CD4-positive, alpha-beta memory T cell (primary cell): ENCODE data around the gene ELF1. TPM values are rescaled to one million over a fixed set of nuclear protein-coding genes. Genes with fewer than 3 reads are reported as not detected.

Experiments
- CTCF ChIA-PET: fragments of 350-600 bp; sonication (Branson Sonifier 250); formaldehyde crosslinking; loops from one replicate; lab custom pipeline; 2021; ENCODE audit warnings: inconsistent platforms; ENCODE audit not compliant: partially characterized antibody; lab: Charles Lee
- POLR2A ChIA-PET: fragments of 350-600 bp; sonication (Branson Sonifier 250); formaldehyde crosslinking; loops from one replicate; lab custom pipeline; 2021; ENCODE audit not compliant: partially characterized antibody; lab: Charles Lee
- DNase-seq, 5 donors: peaks; one replicate each; pipeline versions ENCODE4 v3.0.0 to v3.0.0-alpha.2; 2020 to 2022; ENCODE audit warnings: mixed read lengths in 1 of 5
- H3K27ac ChIP-seq: one replicate; pipeline ENCODE4 v1.7.0; 2013; ENCODE audit warnings: low read depth, low read length
- H3K27me3 ChIP-seq: 2 replicates; pipeline ENCODE4 v1.7.0; 2013; ENCODE audit warnings: mild to moderate bottlenecking, low read length, moderate library complexity; ENCODE audit not compliant: insufficient read depth
- H3K36me3 ChIP-seq: 2 replicates; pipeline ENCODE4 v1.7.0; 2013; ENCODE audit warnings: mild to moderate bottlenecking, low read length, moderate library complexity; ENCODE audit not compliant: insufficient read depth
- H3K4me1 ChIP-seq: 2 replicates; pipeline ENCODE4 v1.7.0; 2013; ENCODE audit warnings: mild to moderate bottlenecking, low read length, moderate library complexity; ENCODE audit not compliant: insufficient read depth
- H3K4me3 ChIP-seq, 2 donors: one replicate each; pipeline ENCODE4 v1.7.0; 2013; ENCODE audit warnings: low read length in 2 of 2, mild to moderate bottlenecking in 1 of 2
- H3K9me3 ChIP-seq, 2 donors: one replicate each; pipeline ENCODE4 v1.7.0; 2013; ENCODE audit warnings: low read length in 2 of 2, control low read depth in 1 of 2; ENCODE audit not compliant: control insufficient read depth in 1 of 2
- H3K27ac Mint-ChIP-seq, 7 donors: one replicate each; pipeline ENCODE4 v1.8.0; 2020 to 2021; ENCODE audit warnings: mixed read lengths in 7 of 7, mild to moderate bottlenecking in 6 of 7, inconsistent platforms in 3 of 7, moderate library complexity in 3 of 7
- H3K27me3 Mint-ChIP-seq, 2 donors: one replicate each; pipeline ENCODE4 v1.8.0; 2020 to 2021; ENCODE audit warnings: mixed read lengths in 2 of 2
- H3K36me3 Mint-ChIP-seq, 2 donors: one replicate each; pipeline ENCODE4 v1.8.0; 2020 to 2021; ENCODE audit warnings: mixed read lengths in 2 of 2, inconsistent platforms in 1 of 2, mild to moderate bottlenecking in 1 of 2
- H3K4me1 Mint-ChIP-seq, 4 donors: one replicate each; pipeline ENCODE4 v1.8.0; 2020 to 2021; ENCODE audit warnings: mixed read lengths in 4 of 4, mild to moderate bottlenecking in 1 of 4
- H3K4me3 Mint-ChIP-seq, 8 donors: one replicate each; pipeline ENCODE4 v1.8.0; 2020 to 2021; ENCODE audit warnings: mixed read lengths in 8 of 8, mild to moderate bottlenecking in 7 of 8, moderate library complexity in 6 of 8, inconsistent platforms in 3 of 8
- H3K9me3 Mint-ChIP-seq, 8 donors: one replicate each; pipeline ENCODE4 v1.8.0; 2020 to 2021; ENCODE audit warnings: mixed read lengths in 8 of 8, mild to moderate bottlenecking in 5 of 8, inconsistent platforms in 3 of 8, moderate library complexity in 1 of 8
- intact Hi-C: fragments of 100-400 bp; cut with micrococcal nuclease; formaldehyde crosslinking; loops from one replicate; pipeline ENCODE4 v1.15.1; 2023
- polyA plus RNA-seq, 2 donors: library from polyadenylated mRNA; unstranded; fragments of 300-500 nt; fragmentation: Illumina TruSeq; gene quantifications; one replicate each; pipeline ENCODE4 v1.2.3, GENCODE V29; 2021
- total RNA-seq, 2 experiments: library from RNA; stranded (reverse); gene quantifications; one replicate each; pipeline ENCODE4 v1.2.3, GENCODE V29; 2021

ELF1 gene
- total and polyA plus RNA-seq, 4 experiments from 2014 or later = 136 to 192 (median 168) TPM

- Mint-ChIP-seq H3K4me1 (peaks cover 49 to 79% (median 60%) of the 10 kb centered on the region in 4 donors), H3K27me3 (no peaks in the 10 kb centered on the region), H3K9me3 (no peaks in the 10 kb centered on the region), H3K4me3 (peak overlapping the region; percentile 38 to 87 (median 62)), H3K27ac (peak overlapping the region; percentile 73 to 94 (median 90)), H3K36me3 (peaks cover 4 to 6% of the 10 kb centered on the region in 2 donors)
- CTCF ChIA-PET = interaction anchor here (0.8 to 2.0 kb wide), 3 partner anchors 15 to 33 kb away, joined by 3 to 6 read pairs (median 4); no protein-coding TSS in a partner anchor
- Histone ChIP-seq H3K36me3 (no peaks in the 10 kb centered on the region), H3K27me3 (no peaks in the 10 kb centered on the region), H3K9me3 (no peaks in the 10 kb centered on the region), H3K4me1 (peaks cover 93% of the 10 kb centered on the region), H3K27ac (peak overlapping the region; percentile 59), H3K4me3 (peak overlapping the region in 1 of 2 donors; percentile 7)
- POLR2A ChIA-PET = interaction anchor here (0.6 to 7.1 kb wide), 15 partner anchors 10 to 56 kb away, joined by 3 to 62 read pairs (median 6); partner anchors contain the start of genes ELF1 and WBP4
- peak; percentile 52 to 72 (median 64) for DNase-seq
- intact Hi-C loops = loop anchor here (1.0 to 2.0 kb wide), 2 partner anchors 12 to 24 kb away; no protein-coding TSS in a partner anchor
Measured at GRCh38 chr13:41004875-41005693, 14.0 kb downstream of the ELF1 start.

- Histone ChIP-seq H3K27me3 (no peaks in the 10 kb centered on the region), H3K4me3 (no peak overlapping the region), H3K36me3 (no peaks in the 10 kb centered on the region), H3K9me3 (no peaks in the 10 kb centered on the region), H3K4me1 (peaks cover 93% of the 10 kb centered on the region), H3K27ac (no peak overlapping the region)
- H3K4me3 Mint-ChIP-seq = no peak overlapping the region
- no peak for DNase-seq
- H3K9me3 Mint-ChIP-seq = no peaks in the 10 kb centered on the region
- intact Hi-C loops = no loop called here
- CTCF ChIA-PET = interaction anchor here (0.9 to 2.4 kb wide), 9 partner anchors 10 to 82 kb away, joined by 3 to 16 read pairs (median 5); partner anchors contain the start of gene ELF1
- H3K27ac Mint-ChIP-seq = peak overlapping the region in 2 of 7 donors; percentile 53 to 83
- peaks cover 13 to 16% of the 10 kb centered on the region in 2 donors for H3K36me3 Mint-ChIP-seq
- no peaks in the 10 kb centered on the region for H3K27me3 Mint-ChIP-seq
- POLR2A ChIA-PET = interaction anchor here (0.6 to 3.0 kb wide), 15 partner anchors 10 to 560 kb away, joined by 3 to 19 read pairs (median 5); partner anchors contain the start of gene ELF1
- H3K4me1 Mint-ChIP-seq = peaks cover 54 to 83% (median 65%) of the 10 kb centered on the region in 4 donors
Measured at GRCh38 chr13:41002606-41003005, 16.5 kb downstream of the ELF1 start.

- ChIA-PET CTCF (interaction anchor here (0.9 to 2.4 kb wide), 4 partner anchors 9 to 81 kb away, joined by 3 to 16 read pairs (median 12); no protein-coding TSS in a partner anchor), POLR2A (interaction anchor here (0.7 to 3.0 kb wide), 5 partner anchors 11 to 27 kb away, joined by 3 to 19 read pairs (median 7); partner anchors contain the start of gene ELF1)
- intact Hi-C loops = no loop called here
- Histone ChIP-seq H3K4me1 (peaks cover 90% of the 10 kb centered on the region), H3K27ac (peak overlapping the region; percentile 6), H3K9me3 (no peaks in the 10 kb centered on the region), H3K4me3 (no peak overlapping the region), H3K27me3 (no peaks in the 10 kb centered on the region), H3K36me3 (no peaks in the 10 kb centered on the region)
- Mint-ChIP-seq H3K4me3 (peak overlapping the region in 7 of 8 donors; percentile 13 to 68 (median 33)), H3K36me3 (peaks cover 18 to 19% of the 10 kb centered on the region in 2 donors), H3K9me3 (no peaks in the 10 kb centered on the region), H3K27me3 (no peaks in the 10 kb centered on the region), H3K27ac (peak overlapping the region; percentile 57 to 78 (median 65)), H3K4me1 (peaks cover 52 to 83% (median 62%) of the 10 kb centered on the region in 4 donors)
- DNase-seq = no peak
Measured at GRCh38 chr13:41001695-41002094, 17.4 kb downstream of the ELF1 start.

GRCh38 chr13:40999416-40999815 lies 19.7 kb downstream of the ELF1 start:
- Mint-ChIP-seq H3K27ac (peak overlapping the region in 6 of 7 donors; percentile 8 to 78 (median 47)), H3K9me3 (no peaks in the 10 kb centered on the region), H3K27me3 (no peaks in the 10 kb centered on the region), H3K4me1 (peaks cover 50 to 87% (median 65%) of the 10 kb centered on the region in 4 donors), H3K4me3 (peak overlapping the region in 3 of 8 donors; percentile 11 to 56 (median 48)), H3K36me3 (peaks cover 24 to 29% of the 10 kb centered on the region in 2 donors)
- DNase-seq = no peak
- CTCF ChIA-PET = no interaction called here
- no peaks in the 10 kb centered on the region for H3K36me3 ChIP-seq
- peaks cover 90% of the 10 kb centered on the region for H3K4me1 ChIP-seq
- H3K27me3 ChIP-seq = no peaks in the 10 kb centered on the region
- intact Hi-C loops = no loop called here
- POLR2A ChIA-PET = interaction anchor here (1.5 kb wide), 1 partner anchor 20 kb away, joined by 3 read pairs; the partner anchor contains the start of gene ELF1
- H3K9me3 ChIP-seq = no peaks in the 10 kb centered on the region
- H3K27ac ChIP-seq = no peak overlapping the region
- no peak overlapping the region for H3K4me3 ChIP-seq

GRCh38 chr13:40996426-40997092 lies 22.6 kb downstream of the ELF1 start:
- no peak for DNase-seq
- CTCF ChIA-PET = interaction anchor here (1.5 to 14.4 kb wide), 3 partner anchors 12 to 64 kb away, joined by 3 to 123 read pairs (median 4); no protein-coding TSS in a partner anchor
- Mint-ChIP-seq H3K36me3 (peaks cover 24 to 33% of the 10 kb centered on the region in 2 donors), H3K27ac (peak overlapping the region; percentile 48 to 87 (median 85)), H3K27me3 (no peaks in the 10 kb centered on the region), H3K4me1 (peaks cover 55 to 91% (median 71%) of the 10 kb centered on the region in 4 donors), H3K9me3 (no peaks in the 10 kb centered on the region), H3K4me3 (peak overlapping the region in 7 of 8 donors; percentile 12 to 77 (median 36))
- Histone ChIP-seq H3K4me1 (peaks cover 93% of the 10 kb centered on the region), H3K27ac (no peak overlapping the region), H3K36me3 (no peaks in the 10 kb centered on the region), H3K27me3 (no peaks in the 10 kb centered on the region), H3K4me3 (no peak overlapping the region), H3K9me3 (no peaks in the 10 kb centered on the region)
- intact Hi-C loops = no loop called here
- POLR2A ChIA-PET = interaction anchor here (0.7 to 2.4 kb wide), 7 partner anchors 8 to 75 kb away, joined by 3 to 16 read pairs (median 6); partner anchors contain the start of gene ELF1

GRCh38 chr13:40995997-40996396 lies 23.1 kb downstream of the ELF1 start:
- no peaks in the 10 kb centered on the region for H3K27me3 ChIP-seq
- H3K4me3 Mint-ChIP-seq = peak overlapping the region in 4 of 8 donors; percentile 4 to 77 (median 61)
- H3K9me3 ChIP-seq = no peaks in the 10 kb centered on the region
- CTCF ChIA-PET = interaction anchor here (1.4 to 14.4 kb wide), 4 partner anchors 11 to 65 kb away, joined by 3 to 123 read pairs (median 4); no protein-coding TSS in a partner anchor
- intact Hi-C loops = no loop called here
- peaks cover 53 to 87% (median 67%) of the 10 kb centered on the region in 4 donors for H3K4me1 Mint-ChIP-seq
- H3K4me1 ChIP-seq = peaks cover 92% of the 10 kb centered on the region
- POLR2A ChIA-PET = interaction anchor here (0.9 to 2.4 kb wide), 7 partner anchors 9 to 24 kb away, joined by 3 to 16 read pairs (median 6); partner anchors contain the start of gene ELF1
- no peak for DNase-seq
- H3K36me3 Mint-ChIP-seq = peaks cover 24 to 33% of the 10 kb centered on the region in 2 donors
- H3K27ac Mint-ChIP-seq = peak overlapping the region in 6 of 7 donors; percentile 2 to 90 (median 86)
- no peaks in the 10 kb centered on the region for H3K36me3 ChIP-seq
- H3K27ac ChIP-seq = no peak overlapping the region
- no peak overlapping the region for H3K4me3 ChIP-seq
- no peaks in the 10 kb centered on the region for H3K9me3 Mint-ChIP-seq
- no peaks in the 10 kb centered on the region for H3K27me3 Mint-ChIP-seq
